Amniotic epithelial cell (primary cell): ENCODE data around the gene ZNF212.
A peak's percentile ranks its signal among the peaks of the same experiment; 100 is the strongest.
"Not testable (repeated sequence)": the region's sequence is repeated elsewhere in the genome, so short reads cannot be mapped to it uniquely, and the experiment has no call there.

Experiments
- DNase-seq: peaks from one replicate; pipeline ENCODE4 v3.0.0-alpha.2; 2010; ENCODE audit warnings: low read depth

Gene ZNF212

DNA sequence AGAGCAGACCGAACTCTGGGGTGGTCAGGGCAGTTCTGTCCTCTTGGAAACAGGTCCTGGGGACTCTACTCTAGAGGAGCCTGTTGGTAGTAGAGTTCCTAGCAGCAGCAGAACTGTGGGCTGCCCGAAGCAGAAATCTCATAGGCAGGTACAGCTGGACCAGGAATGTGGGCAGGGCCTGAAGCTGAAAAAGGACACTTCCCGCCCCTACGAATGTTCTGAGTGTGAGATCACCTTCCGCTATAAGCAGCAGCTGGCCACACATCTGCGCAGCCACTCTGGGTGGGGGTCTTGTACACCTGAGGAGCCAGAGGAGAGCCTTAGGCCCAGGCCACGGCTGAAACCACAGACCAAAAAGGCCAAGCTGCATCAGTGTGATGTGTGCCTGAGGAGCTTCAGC, 14.2 kb downstream of the ZNF212 start:
- DNase-seq, result peak; percentile 37

DNA sequence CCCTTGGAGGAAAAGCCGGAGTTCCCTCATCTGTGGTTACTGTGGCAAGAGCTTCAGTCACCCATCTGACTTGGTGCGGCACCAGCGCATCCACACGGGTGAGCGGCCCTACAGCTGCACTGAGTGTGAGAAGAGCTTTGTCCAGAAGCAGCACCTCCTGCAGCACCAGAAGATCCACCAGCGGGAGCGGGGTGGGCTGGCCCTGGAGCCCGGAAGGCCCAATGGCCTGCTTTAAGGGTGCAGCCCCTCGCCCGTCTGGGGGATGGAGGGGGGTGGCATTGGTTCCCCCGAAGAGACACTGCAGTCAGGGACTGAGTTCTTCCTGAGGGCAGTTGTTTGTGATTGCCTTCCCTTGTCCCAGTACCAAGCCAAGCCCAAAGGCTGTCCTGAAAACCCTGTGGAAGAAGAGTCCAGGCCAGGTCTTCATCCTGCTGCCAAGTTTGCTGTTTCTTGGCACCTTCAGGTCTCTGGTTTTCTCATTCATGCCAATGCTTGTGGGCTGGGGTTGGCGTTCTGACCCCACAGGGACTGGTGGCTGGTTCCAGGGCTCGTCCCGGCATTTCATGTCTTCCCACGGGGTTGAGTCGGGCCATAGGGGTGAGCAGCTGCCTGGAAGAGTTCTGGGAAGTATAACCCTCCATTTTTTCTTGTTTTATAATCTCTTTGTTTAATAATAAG, 14.9 kb downstream of the ZNF212 start:
- no peak for DNase-seq

DNA sequence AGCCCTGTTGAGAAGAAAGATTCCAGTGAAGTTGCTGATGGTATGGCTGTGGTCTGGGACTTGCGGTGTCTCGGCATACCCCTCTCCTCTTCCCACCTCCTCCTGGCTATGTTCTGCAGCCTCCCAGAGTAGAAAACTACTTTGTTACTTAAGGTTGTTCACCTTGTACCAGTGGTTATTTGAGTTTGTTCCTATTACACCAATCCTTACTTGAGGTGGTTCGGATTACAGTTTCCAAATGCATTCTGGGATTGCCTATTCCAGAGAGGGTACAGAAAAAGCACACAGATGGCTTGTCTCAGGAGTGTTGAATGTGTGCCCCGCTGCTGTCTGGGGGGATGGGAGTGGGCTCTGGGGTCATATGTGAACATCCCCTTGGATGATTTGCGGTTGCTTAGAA, 15.7 kb downstream of the ZNF212 start:
- no peak for DNase-seq

DNA sequence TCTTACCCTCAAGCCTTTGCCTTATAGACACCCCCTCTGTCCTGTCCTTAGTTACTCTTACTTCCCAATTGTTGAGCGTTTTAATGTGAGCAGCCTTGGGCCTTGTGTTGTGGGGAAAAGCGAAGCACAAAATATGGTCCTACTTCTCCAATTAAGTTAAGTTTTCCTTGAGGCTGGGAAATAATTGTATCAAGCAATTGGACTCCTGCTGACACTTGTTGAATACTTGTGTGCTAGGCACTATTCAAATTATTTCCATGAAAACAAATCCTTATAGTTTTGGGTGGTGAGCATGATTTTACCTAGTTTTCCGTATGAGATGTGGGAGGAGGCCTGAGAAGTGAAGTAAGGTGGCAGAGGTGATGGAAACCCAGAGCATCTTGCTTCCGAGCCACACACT, 17.1 kb downstream of the ZNF212 start:
- no peak for DNase-seq

DNA sequence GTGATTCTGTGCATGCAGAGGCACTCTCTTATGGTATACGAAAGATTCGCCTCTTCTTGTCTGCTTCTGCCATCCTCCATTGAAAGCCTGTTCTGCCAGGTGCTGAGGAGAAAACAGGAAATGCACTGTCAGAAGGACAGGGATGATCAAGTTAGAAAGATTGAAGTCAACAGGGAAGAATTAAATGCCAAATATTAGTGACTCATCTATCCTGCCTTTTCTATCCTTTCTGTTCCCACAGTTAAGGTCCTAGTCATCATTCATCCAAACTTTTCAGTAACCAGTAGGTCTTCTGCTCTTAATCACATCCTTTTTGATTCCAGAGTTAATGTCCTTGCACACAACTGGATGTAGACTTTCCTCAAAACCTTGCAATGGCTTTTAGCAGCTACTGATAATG, 17.7 kb downstream of the ZNF212 start:
- peak; percentile 7 for DNase-seq

DNA sequence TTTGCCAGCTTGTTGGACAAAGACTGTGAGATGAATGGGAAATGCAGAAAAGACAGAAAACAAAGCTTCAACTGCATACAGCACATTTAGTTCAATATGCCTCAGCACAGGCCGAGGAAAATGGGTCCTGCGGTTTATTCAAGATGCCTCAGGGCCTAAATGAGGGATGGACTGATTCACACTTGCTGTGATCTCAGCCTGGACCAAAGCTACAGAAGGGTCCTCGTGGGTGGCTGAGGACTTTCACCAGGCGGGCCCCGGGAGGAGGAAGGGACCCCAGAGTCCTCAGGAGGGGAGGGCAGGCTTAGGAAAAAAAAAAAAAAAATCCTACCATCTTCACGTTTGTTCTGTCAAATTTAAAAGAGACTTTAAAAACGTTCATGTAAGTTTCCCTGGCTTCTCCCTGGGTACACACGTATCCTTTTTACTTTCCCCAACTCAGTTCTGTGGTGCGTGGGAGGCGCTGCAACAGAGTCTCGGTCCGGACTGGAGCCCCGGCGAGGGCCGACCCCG, 21.9 kb downstream of the ZNF212 start:
- DNase-seq, result peak; percentile 60

DNA sequence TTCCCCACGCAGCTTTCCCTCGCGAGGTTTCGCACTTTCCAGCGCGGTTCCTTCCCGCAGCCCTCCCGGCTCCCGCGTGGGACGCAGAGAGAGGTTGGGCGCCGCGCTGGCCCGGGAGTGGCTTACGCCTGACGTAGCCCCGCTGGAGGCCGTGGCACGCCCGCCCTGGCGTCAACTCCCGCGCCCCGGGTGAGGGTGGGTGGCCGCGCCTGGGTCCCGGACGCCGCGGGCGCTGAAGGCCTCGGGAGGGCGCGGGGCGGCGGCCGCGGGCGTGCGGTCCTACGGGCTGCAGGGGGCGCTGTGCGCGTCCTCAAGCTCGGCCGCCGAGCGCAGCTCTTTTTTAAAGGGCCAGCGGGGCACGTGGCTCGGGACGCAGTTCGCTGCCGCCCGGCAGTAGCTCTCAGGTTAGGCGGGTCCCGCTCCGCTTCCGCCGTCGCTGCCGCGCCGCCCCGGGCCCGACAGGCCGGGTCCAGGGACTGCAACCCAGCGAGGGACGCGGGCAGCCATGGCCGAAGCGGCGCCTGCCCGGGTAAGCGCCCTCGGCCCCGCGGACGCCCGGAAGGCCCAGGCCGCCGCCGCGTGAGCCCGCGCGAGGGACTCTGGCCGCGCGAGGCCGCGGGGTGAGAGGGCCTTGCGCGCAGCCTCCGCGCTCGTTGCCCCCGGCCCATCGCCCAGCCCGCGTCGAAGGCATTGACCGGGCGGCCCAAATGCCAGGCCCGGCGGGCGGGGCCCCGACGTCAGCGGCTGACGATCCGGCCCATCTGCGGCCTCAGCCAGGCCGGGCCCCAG, 22.6 kb downstream of the ZNF212 start, which contains the start of gene ZNF783:
Gene ZNF783, plus strand, starts transcription at position 368 of the 789 bp plus-strand sequence. Its CDS starts 138 bp downstream, at position 506.
- peak; percentile 85 for DNase-seq

DNA sequence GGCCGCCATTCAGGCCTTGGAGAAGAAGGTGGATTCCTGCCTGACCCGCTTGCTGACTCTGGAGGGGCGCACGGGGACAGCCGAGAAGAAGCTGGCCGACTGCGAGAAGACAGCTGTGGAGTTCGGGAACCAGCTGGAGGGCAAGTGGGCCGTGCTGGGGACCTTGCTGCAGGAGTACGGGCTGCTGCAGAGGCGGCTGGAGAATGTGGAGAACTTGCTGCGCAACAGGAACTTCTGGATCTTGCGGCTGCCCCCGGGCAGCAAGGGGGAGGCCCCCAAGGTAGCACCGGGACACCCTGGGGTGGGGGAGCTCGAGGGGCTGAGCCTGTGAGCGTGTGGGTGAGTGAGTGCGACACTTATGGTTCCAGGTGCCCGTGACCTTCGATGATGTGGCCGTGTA, 27.0 kb downstream of the ZNF212 start:
- no peak for DNase-seq

DNA sequence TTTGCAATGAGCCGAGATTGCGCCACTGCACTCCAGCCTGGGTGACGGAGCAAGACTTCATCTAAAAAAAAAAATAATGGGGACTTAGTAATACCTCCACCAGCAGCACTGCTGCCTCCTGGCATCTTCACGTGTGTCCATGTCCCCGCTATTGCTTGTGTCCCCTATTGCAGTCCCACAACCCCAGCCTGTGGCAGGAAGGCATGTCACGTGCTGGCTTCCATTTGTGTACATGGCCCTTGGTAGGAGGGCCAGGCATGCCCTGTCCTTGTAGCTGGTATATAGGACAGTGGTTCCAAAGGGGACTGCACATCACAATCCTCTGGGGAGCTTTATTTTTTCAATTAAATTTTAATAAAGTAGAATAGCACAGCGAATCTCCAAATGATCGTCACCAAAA, 28.3 kb downstream of the ZNF212 start:
- no peak for DNase-seq

DNA sequence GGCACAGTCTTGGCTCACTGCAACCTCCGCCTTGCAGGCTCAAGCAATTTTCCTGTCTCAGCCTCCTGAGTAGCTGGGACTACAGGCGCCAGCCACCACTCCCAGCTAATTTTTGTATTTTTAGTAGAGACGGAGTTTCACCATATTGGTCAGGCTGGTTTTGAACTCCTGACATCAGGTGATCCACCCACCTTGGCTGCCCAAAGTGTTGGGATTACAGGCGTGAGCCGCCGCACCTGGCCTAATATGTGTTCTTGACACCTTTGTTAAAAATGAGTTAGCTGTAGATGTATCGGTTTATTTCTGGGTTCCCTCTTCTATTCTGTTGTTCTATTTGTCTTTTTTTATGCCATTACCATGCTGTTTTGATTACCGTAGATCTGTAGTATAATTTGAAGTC, 35.0 kb downstream of the ZNF212 start:
- not testable (repeated sequence) for DNase-seq

DNA sequence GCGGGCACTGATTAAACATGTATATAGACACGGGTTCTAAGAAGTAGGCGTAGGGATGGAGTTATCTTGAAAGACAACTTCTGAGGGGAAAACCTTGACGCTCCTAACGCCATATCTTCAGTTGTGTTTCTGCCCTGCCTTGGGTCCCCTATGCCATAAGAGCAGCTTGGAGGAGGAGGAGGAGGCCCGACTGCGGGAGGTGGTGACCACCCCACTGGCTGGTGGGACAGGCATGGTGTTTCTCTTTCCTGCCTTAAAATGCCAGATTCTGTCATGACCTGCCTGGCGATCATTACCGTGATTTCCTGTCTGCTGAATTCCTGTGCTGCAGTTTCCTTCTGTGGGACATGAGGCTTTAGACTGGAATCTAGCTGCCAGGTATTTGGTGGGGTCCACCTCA, 38.4 kb downstream of the ZNF212 start:
- DNase-seq, result no peak

DNA sequence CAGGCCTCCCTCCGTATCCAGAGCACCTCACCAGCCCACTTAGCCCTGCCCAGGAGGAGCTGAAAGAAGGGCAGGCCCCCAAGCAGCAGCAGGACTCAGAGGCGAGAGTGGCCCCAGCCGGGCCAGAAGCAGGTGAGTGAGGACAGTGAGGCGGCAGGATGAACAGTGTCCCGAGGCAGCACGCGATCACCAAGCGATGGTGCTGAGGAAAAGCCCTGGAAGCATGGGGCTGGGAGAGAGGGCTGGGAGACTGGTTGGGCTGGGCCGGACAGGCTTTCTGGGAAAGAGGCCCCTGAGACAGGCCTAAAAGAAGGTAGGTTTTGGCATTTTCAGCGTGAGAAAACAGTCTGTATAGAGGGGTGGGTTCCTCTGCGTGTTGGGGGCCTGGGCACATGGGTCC, 38.9 kb downstream of the ZNF212 start:
- no peak for DNase-seq

DNA sequence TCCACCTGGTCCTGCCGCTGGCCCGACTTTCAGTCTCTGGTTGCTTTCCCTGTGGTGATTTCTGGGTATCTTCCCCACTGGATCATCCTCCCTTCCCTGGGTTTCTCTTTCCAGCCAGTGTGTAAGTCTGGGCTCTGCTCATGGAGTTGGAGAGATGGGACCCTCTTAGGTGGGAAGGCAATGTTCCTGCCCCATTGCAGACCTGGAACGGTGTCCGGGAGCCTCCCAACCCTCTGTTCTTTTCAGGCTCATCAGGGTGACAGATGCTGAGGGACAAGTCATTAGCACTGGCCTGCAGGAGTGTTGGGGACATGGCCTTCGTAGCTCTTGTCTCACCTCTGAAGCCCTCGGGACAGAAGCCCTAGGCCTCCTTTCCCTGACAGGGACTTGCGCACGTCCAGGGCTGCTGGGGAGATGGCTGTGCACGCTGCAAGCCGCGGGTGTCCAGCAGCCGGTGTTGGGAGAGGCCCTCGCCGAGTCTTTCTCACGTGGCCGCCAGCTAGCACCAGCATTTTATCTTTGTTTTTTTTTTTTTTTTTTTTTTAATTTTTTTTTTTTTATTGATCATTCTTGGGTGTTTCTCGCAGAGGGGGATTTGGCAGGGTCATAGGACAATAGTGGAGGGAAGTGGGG, 39.8 kb downstream of the ZNF212 start:
- no peak for DNase-seq

DNA sequence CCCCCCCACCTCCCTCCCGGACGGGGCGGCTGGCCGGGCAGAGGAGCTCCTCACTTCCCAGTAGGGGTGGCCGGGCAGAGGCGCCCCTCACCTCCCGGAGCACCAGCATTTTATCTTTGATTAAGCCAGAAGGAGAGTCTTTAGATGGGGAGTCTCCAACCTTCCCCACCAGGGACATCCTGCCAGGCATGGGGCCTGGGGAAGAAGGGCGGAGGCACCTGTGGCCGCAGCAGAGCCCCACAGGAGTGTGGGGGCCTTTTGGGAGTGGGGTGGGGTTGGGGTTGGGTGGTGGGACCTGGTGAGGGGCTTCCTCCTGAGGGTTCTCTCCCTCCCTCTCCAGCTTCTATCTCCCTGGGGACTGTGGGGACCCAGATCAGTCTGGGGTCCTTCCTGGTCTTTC, 40.7 kb downstream of the ZNF212 start:
- no peak for DNase-seq

DNA sequence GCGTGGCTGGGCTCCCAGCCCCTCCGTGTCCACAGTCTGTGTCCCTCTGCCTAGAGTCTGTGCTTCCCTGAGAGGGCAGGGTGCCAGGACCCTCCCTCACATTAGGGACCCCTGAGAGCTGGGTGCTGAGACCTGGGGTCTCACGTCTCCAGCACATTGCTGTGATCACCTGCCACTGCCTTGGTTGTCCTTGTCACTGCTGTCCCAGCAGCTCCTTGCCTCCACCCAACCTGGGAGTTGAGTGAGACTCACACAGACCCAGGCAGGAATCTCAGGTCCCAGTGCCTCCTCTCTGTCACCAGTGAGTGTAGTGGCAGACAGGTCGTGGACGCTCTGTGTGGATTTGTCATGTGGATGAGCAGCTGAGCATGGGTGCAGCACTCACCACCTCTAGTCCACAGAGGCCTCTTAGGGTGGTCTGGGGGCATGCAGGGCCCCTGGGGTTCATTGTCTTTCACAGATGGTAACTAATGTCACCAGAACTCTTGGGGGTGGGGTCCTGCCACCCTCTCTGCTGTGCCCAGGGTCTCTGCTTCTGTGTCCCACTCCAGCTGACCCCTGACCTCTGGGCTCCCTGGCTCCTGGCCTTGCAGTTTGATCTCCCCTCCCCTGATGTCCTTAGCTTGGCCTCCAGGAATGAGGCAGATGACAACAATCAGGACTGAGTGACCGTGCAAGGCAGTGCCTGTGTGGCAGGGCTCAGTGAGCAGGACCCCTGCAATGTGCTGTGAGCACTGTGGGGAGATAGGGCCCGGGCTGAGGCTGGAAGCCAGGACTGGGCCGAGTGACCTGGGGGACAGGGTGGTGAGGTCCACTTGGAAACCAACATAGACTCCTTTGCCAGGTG, 41.4 kb downstream of the ZNF212 start:
- DNase-seq, result no peak

DNA sequence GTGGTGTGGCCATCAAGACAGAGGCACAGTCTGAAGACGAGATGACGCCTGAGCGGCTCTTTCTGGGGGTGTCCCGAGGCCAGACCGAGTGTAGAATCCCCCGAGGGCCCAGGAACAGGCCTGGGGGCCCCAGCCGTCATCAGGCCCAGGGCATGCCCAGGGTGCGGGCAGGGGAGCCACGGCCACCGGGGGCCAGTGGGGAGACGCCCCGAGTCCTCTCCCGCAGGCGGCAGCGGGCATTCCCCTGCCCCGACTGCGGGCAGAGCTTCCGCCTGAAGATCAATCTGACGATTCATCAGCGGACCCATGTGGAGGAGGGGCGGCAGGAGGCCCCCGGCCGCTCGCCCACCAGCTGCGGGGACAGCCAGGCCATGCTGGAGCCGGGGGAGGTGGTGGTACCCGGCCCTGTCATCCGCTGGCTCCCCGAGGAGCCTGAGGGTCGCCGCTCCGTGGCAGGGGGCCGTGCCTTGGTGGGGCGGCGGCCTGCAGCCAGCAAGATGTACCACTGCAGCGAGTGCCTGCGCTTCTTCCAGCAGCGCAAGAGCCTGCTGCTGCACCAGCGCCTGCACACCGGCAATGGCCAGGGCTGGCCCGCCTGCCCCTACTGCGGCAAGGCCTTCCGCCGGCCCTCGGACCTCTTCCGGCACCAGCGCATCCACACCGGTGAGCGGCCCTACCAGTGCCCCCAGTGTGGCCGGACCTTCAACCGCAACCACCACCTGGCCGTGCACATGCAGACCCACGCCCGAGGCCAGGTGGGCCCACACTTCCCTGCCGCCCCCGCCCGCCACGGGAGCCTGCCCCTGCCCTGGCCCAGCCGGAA, 42.3 kb downstream of the ZNF212 start:
- DNase-seq, result no peak

DNA sequence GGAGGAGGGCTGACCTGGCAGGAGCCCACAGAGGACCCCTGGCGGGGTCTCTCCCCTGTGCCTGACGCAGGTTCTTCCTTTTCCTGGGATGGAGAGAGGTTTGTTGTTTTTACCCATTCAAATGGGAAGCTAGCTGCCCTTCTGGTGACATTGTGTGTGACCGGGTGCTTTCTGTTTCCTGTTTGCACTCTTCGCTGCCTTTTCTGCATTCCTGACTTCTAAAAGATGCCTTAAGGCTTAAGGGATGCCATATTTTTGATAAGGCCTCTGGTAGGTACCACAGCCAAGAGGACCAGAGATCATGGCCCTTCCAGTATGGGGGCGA, 42.8 kb downstream of the ZNF212 start:
- no peak for DNase-seq

DNA sequence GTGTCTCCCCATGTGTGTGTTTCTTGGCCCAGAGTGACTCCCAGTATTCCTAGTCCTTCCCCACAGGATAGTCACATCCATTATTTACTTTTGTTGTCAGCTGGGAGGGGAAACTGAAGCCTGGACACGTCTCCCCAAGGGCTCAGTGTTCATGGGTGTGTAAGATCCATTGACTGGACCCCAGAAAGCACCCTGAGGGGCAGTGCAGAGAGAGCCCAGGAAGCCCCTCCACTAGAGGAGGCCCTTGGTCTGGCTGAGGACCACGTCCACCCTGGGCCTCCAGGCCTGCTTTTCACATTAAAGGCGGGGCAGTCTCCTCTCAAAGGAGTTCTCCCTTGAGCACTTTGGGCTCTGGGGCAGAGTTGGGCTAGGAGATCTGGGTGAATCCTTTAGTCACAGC, 43.9 kb downstream of the ZNF212 start:
- no peak for DNase-seq

DNA sequence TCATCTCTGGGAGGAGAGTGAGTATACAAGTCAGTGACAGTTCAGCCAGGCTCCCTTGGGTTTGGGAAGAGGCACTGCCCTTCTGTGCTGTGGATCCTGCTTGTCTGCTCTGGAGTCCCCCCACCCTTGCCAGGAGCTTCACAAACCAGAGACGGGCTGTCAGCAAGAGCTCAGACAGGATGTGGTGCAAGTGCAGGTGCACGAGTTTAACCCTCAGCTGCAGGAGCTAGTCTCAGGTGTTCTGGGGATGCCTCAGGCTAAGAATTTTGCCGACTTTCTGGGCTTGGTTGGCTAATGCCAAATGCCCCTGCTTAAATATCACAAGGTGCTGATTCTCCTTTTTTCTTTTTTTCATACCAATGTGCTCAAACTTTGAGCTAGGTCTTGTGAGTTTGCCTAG, 44.9 kb downstream of the ZNF212 start:
- no peak for DNase-seq

DNA sequence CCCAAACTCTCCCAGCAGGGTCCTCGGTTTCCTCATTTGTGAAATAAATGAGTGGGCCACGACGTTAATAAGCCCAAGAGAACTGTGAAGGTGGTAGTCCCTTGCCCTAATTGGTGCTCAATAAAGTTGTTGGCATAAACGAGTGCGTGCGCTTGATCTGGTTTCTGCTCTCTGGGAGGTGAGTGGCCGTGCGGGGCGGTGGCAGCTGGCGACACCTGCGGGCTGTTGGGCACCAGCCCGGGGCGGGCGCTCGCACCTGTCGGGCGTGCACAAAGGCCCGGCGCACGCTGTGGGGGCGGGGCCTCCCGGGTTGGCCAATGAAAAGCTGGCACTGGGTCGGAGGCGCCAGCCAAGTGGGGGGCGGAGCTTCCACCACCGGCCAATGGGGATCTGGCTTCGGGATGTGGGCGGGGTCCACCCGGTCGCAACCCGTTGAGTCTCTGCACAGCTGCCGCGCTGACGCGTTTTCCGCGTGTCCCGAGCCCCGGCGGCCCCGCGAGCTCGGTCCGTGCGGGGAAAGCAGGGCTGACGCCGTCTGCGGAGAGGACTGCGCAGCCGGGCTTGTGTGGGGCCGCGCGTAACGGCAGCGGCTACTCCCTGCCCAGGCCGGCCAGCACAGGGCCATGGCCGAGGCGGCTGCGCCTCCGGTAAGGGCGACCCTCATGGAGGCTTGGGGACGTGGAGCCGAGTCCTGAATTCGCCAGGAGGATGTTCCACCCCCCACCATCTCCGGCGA, 45.6 kb downstream of the ZNF212 start:
- peak; percentile 81 for DNase-seq

DNA sequence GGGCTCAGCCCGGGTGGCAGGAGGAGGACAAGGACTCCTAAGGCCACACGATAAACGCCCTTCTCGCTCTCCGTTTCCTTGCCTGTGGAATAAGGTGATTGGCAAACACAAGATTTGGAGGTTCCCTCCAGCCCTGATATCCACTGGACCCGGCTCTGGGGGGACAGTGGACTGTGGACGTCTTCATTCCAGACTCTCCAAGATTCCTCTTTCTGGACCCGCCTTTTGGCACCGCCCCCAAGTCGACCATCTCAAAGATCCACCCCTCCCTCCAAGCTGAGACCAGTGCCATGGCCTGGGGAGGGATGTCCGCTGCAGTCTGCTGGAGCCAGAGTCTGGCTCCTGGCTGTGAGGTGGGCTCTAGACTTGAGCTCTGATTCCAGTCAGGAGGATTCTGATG, 46.2 kb downstream of the ZNF212 start:
- peak; percentile 9 for DNase-seq
